OCI-LY3 (cell line): ENCODE results near the gene BCAR1.

Source experiments
- H2AFZ ChIP-seq: fragments of 200-600, 300-600 bp; shearing (Covaris generic); 2 replicates; pipeline ENCODE4 v1.6.0; 2014; ENCODE audit warnings: antibody characterized with exemption, low read depth, low read length
- H3K27ac ChIP-seq: fragments of 200-600, 300-600 bp; sonication (generic); 2 replicates; pipeline ENCODE4 v1.5.1; 2014; ENCODE audit warnings: mild to moderate bottlenecking, low read length, moderate library complexity, mixed read lengths
- H3K27me3 ChIP-seq: fragments of 200-600, 300-600 bp; sonication (generic); 2 replicates; pipeline ENCODE4 v1.6.1; 2014; ENCODE audit warnings: low read depth, low read length, mixed read lengths
- H3K36me3 ChIP-seq: fragments of 200-600, 300-600 bp; sonication (generic); replicated peaks from 2 replicates; pipeline ENCODE3; 2014; ENCODE audit warnings: low read depth, low read length, mixed read lengths
- H3K4me1 ChIP-seq: fragments of 300-600, 200-600 bp; sonication (generic); 2 replicates; pipeline ENCODE4 v1.6.1; 2014; ENCODE audit warnings: low read length, mixed read lengths
- H3K4me2 ChIP-seq: fragments of 200-600, 300-600 bp; sonication (generic); 2 replicates; pipeline ENCODE4 v1.6.1; 2014; ENCODE audit warnings: low read length, mixed read lengths
- H3K4me3 ChIP-seq: fragments of 300-600, 200-600 bp; sonication (generic); 2 replicates; pipeline ENCODE4 v1.5.1; 2014; ENCODE audit warnings: antibody characterized with exemption, mild to moderate bottlenecking, low read length, moderate library complexity
- H3K79me2 ChIP-seq: fragments of 300-600, 200-600 bp; shearing (Covaris generic); 2 replicates; pipeline ENCODE4 v1.6.1; 2014; ENCODE audit warnings: mild to moderate bottlenecking, low read length, mixed read lengths
- H3K9ac ChIP-seq: fragments of 300-600, 200-600 bp; shearing (Covaris generic); 2 replicates; pipeline ENCODE4 v1.6.0; 2014; ENCODE audit warnings: mild to moderate bottlenecking, low read length, moderate library complexity
- H3K9me3 ChIP-seq: fragments of 200-600, 300-600 bp; shearing (Covaris generic); 2 replicates; pipeline ENCODE4 v1.6.1; 2014; ENCODE audit warnings: low read length, mixed read lengths; ENCODE audit not compliant: insufficient read depth
- H4K20me1 ChIP-seq: fragments of 200-600, 300-600 bp; sonication (generic); 2 replicates; pipeline ENCODE4 v1.6.1; 2016; ENCODE audit warnings: low read length, mixed read lengths; ENCODE audit not compliant: insufficient read depth
- EZH2phosphoT487 ChIP-seq: fragments of 200-600 bp; shearing (Covaris generic); IDR thresholded peaks from 2 replicates; pipeline ENCODE4 v1.6.1; 2018; ENCODE audit warnings: antibody characterized with exemption, mixed run types, low read depth
- TF ChIP-seq, protein P1 (sequence below): fragments of 200-600, 300-600 bp; sonication (generic); IDR thresholded peaks from 2 replicates; pipeline ENCODE4 v1.5.1; 2014; ENCODE audit warnings: antibody characterized with exemption, low read length, low read depth

BCAR1 gene

DNA sequence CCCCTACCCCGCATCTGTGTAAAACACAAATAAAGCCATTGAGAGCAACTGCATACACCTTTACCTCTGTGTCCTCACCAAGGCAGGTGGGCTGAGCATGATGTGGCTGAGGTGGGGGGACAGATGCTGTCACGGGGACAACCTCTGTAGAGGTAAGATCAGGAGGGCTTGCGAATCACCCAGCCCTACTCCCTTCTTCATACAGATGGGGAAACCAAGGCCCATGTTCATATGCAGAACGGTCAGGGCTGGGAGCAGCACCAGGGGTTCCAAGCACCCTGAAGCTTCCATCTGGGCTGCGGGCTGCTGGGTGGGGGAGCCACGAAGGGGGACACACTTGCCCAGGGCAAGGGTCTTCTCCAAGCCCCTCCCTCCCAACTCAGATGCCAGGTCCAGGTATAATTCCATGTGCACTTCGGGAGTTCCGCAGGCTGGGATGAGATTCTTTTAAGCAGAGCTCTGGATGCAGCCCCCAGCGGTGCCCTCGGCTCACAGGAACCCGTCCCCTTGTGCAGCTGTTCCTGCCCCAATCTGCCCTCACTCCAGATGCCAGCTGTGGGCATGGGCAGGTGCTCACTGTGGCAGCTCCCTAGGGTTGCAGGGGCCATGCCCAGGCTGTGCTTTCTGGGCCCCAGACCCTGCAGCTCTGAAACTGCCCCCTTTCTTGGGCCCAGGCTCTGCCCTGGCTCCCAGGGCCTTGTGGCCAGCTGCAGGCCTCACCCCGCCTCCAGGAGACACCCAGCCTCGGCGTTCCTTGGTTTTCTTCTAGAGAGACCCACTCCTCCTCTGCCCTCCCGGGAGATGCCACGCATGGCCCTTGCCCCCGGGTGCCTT, 23.1 kb downstream of the BCAR1 start:
- Histone ChIP-seq H3K9ac (no peak overlapping the region), H3K4me1 (no peaks in the 10 kb centered on the region), H3K9me3 (no peaks in the 10 kb centered on the region), H3K36me3 (no peaks in the 10 kb centered on the region), H2AFZ (no peak overlapping the region), H3K79me2 (no peaks in the 10 kb centered on the region), H4K20me1 (no peaks in the 10 kb centered on the region), H3K27me3 (peaks cover 15% of the 10 kb centered on the region), H3K4me3 (no peak overlapping the region), H3K4me2 (no peak overlapping the region), H3K27ac (no peak overlapping the region)
- TF ChIP-seq, protein P1, sequence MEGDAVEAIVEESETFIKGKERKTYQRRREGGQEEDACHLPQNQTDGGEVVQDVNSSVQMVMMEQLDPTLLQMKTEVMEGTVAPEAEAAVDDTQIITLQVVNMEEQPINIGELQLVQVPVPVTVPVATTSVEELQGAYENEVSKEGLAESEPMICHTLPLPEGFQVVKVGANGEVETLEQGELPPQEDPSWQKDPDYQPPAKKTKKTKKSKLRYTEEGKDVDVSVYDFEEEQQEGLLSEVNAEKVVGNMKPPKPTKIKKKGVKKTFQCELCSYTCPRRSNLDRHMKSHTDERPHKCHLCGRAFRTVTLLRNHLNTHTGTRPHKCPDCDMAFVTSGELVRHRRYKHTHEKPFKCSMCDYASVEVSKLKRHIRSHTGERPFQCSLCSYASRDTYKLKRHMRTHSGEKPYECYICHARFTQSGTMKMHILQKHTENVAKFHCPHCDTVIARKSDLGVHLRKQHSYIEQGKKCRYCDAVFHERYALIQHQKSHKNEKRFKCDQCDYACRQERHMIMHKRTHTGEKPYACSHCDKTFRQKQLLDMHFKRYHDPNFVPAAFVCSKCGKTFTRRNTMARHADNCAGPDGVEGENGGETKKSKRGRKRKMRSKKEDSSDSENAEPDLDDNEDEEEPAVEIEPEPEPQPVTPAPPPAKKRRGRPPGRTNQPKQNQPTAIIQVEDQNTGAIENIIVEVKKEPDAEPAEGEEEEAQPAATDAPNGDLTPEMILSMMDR = no peak

DNA sequence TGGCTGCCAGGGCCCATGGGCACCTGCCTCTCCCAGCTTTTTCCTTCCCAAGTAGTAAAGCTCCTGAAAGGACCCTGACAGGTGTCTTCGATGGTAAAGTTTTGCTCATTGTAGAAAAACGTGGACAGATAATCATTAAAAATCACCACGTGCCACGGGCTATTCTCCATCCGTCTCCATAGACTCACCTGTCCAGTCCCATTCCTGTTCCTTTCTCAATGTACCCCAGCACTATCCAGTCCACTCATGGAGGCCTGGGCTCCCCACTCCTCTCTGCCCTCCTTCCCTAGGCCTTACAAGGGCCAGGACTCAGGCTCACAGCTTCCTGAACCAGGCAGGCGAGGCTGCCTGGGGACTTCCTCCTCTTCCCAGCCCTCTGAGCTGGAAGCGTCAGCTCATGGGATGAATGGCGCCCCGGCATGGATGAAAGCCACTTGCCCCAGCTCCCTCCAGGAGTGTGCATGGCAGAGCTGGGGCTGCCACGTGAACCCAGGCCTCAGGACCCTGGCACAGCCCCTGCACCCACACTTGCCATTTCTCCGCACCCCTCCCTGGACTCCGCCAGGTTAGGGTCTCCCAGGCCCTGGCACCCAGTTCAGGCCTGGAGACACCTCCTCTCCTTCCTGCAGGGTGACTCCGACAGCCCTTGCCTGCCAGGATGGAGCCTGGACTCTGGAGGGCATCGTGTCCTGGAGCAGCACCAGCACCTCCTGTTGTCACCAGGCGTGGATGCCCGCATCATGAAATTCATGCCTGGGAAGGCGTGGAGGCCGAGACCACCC, 23.9 kb downstream of the BCAR1 start:
- H3K9me3 ChIP-seq = no peaks in the 10 kb centered on the region
- H3K4me3 ChIP-seq = no peak overlapping the region
- no peak overlapping the region for H3K9ac ChIP-seq
- no peaks in the 10 kb centered on the region for H4K20me1 ChIP-seq
- TF ChIP-seq, protein P1 = no peak
- TF ChIP-seq EZH2phosphoT487 = no peak
- H3K4me2 ChIP-seq = no peak overlapping the region
- H3K4me1 ChIP-seq = no peaks in the 10 kb centered on the region
- no peaks in the 10 kb centered on the region for H3K36me3 ChIP-seq
- peaks cover 15% of the 10 kb centered on the region for H3K27me3 ChIP-seq
- no peaks in the 10 kb centered on the region for H3K79me2 ChIP-seq
- H2AFZ ChIP-seq = no peak overlapping the region
- no peak overlapping the region for H3K27ac ChIP-seq

DNA sequence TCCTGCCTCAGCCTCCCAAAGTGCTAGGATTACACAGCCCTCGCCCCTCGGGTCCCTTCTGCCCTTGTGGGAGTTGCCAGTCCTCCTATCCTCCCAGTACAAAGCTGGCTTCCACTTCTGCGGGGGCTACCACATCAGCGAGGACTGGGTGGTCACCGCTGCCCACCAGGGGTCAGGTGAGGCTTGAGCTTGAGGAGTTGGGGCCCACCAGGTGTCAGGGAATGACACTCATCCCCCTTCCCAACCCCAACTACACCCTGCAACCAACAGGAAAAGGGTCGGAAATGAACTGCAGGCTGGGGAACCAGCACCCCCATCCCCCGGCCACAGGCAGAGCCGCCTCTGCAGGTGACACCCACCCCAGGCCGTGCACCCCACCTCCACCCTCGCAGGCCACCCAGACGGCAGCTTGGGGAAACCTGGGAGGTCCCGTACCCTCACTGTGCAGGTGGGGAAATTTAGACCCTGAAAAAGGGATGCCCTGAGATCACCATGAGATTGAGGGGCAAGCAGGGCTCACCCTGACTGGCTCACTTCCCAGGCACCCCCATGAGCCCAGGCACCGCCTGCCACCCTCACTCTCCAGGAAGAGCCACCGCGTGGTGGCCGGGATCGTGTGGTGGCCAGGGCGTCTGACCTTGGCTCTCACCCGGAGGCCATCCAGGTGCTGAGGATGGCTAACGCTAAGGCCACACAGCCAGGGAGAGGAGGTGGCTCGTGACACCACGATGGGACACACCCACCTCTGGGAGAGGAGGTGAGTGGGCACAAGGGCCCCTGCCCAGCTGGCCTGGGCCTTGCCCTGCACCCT, 24.7 kb downstream of the BCAR1 start:
- Histone ChIP-seq H3K27me3 (peaks cover 15% of the 10 kb centered on the region), H3K9ac (no peak overlapping the region), H3K4me2 (no peak overlapping the region), H3K4me3 (no peak overlapping the region), H3K36me3 (no peaks in the 10 kb centered on the region), H4K20me1 (no peaks in the 10 kb centered on the region), H2AFZ (no peak overlapping the region), H3K4me1 (no peaks in the 10 kb centered on the region), H3K79me2 (no peaks in the 10 kb centered on the region), H3K9me3 (no peaks in the 10 kb centered on the region), H3K27ac (no peak overlapping the region)
- TF ChIP-seq EZH2phosphoT487 = no peak
- TF ChIP-seq, protein P1 = no peak
